ENCODE data around the gene ADGRG7.
A peak's percentile ranks its signal among the peaks of the same experiment; 100 is the strongest.

The ADGRG7 gene

DNA sequence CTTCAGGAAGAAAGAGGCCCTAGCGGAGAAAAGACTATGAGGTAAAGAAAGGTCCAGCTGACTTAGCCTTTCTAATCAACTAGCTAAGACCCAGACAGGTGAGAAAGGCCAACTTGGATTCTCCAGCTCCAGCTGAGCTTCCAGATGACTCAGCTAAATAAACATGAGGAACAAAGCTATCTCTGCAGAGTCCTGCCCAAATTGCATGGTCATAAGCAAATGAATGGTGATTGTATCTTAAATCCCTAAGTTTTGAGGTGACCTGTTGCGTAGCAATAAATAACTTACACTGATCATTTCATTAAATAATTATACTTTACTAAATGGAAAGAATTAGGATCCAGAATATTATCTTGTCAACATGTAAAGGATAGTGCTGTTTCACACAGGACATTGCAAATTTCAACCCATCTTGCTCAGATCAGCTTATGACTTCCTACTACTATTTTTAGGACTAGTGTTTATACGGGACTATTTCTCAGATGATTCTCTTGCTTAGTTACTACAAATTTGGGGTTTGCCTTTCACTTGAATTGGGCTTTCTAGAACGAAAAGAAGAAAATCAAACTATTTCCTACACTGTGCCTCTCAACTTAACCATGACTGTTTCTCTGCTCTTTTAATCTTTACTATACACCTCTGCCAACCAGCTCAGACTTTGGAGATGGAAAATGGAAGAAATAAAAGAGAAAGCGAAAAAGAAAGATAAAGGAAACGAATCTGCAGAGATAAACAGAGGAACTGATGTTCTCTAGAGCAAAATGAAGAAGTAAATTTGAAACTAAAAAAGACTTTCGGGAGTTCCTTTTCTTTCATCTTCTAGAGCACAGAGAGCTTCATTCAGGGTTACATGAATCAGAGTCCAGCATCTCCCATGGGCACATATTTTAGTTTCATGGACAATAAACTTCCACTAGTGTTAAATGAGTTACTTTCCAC is 6.6 kb upstream of the ADGRG7 start:
- no peak for DNase-seq

DNA sequence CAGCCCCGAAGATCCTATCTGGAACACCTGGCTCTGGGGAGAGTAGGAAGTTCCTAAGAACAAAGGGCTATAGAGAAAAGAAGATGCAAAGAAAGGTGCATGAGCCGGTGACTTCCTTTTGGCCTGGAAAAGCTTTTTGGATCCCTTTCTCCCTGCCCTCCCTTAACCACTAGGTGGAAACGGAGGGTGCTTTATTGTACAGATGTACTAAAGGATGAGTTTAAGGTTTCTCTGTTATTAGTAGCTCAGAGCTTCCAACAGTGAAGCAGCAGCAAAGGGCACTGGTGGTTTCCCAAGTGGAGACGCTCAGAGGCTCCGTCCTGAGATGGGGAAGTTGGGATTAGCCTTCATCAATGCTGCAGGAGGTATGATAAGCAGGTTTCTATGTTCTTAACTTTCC is 5.9 kb upstream of the ADGRG7 start:
- DNase-seq = no peak

DNA sequence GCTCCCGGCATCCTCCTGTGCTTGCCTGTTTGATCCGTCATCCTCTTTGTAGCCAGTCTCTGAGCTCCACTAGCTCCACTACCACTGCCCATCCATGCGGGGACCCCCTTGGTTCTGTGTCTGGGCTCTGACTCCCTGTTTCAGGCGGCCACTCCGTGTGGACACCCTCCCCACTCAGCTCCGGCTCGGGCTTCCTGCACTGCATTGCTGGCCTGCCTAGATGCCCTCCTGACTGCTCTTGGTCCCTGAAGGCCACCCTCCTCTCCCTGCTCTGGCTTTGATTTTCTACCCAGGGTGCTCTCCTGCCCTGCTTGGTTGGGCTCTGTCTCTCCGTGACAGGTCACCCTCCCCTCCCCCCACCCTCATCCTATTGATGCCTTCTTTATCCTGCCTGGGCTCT is 4.0 kb upstream of the ADGRG7 start:
- no peak for DNase-seq

DNA sequence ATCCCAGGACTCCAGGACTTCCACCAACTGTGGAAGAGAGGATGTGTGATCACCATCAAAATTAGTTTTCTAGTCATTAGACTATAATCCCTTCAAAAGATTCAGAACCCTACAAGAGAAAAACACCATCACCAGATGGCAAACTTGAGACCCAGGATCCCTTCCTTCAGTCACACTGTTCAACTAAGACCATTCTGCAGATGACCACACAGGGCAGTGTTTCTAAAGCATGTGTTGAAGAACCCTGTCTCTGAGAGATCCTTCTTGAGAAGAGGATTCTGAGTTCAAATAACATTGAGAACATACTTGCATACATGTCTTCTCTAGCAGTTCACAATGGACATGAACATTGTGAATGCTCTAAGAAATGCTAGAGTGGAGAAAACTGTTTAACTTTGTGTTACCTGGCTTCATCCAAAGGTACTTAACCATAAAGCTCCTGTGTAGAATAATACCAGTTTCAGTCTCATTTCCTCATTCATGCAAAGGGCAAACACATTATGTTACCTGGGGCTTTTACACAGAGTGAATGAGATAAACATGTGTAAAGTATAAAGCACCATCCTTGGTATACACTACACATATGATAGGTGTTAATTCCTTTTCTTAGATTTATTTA is 2.4 kb upstream of the ADGRG7 start:
- no peak for DNase-seq

DNA sequence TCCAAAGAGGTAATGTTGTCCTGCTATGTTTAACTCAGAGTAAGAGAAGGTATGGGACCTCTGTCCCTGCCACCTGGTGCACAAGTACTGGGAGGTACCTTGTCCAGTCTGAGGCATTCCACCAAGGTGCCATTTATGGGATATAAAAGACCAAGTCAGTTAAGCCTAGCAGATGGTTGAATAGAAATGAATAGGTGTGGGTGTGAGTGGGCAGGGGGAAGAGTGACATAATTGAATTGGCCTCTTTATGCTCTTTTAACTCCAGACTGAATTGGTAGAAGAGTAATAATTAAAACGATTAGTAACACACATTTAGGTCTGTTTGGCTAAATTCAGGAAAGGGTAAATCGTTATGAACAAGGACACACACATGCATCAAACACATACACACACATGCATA is 562 bp downstream of the ADGRG7 start:
- no peak for DNase-seq

DNA sequence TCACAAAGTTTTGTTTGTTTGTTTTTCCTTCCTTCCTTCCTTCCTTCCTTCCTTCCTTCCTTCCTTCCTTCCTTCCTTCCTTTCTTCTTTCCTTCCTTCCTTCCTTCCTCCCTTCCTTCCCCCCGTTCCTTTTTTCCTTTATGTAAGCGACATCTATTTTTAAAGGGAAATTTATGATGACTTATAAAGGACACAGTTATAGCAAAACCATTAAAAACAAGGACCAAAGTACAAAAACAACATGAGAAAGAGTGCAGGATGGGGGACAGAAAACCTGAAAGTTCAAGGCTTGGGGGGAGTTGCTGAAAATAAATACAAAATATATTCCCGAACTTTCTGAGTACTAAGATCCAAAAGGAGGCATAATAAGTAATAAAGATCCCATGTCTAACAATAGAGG is 1.8 kb downstream of the ADGRG7 start:
- DNase-seq = no peak

DNA sequence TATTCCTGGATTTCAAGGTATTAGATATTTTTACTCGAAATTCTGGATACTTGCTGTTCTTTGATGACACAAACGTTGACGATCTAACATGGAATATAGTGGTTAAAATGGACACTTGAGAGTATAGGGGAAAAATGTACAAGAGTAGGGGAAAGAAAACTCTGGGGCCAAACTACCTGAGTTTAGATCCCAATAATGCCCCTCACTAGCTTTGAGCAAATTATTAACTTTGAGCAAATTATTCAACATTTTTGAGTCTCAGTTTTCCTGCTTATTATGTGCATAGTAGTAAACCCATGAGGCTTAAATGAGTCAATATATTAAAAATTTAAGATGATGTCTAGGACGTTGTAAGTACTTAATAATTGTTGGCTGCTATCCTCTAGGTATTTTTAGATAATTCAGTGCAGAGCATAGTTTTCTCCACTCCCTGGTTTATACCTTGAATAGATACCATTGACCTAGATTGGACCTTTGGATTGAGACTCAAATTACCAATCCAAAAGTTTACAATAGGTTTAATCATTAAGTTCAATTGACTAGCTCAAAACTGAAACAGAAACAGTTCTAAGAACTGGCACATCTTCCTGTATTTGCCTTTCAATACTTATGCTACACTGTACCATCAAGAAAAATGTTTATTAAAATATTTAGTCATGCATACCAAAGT is 4.5 kb downstream of the ADGRG7 start:
- DNase-seq = no peak

DNA sequence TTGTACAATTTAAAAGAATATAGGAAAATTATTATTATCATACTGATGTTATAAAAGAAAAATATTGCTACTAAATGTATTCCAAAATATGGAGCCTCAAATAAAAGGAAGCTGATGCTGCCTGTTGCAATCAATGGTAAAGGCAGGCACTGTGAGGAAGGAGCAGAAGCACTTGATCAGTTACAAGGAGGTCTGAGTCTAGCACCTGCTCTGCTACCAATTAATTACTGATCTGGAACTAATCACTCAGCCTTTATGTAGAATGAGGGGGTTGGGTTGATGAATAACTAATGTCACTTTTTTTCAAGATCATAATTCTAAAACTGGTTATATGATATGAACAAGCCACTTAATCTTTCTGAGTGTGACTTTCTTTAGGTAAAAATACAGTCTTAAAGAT is 5.5 kb downstream of the ADGRG7 start:
- no peak for DNase-seq

DNA sequence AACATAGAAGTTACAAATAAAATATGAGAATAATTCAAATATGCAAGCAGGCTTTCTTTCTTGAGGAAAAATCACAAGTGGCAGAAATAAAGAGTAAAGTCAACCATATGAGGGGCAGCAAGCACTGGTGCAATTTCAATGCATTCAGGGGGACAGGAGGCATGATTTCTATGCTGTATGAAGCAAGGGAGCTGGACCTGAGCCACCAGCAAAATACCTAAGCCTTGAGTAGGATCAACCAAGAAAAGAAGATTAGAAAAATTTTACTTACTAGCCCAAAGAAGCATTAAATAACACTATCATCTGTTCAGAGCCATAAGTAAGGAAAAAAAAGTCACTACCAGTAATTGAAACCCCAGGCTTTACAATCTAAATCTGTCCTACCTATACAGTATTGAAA is 6.3 kb downstream of the ADGRG7 start:
- DNase-seq = no peak

DNA sequence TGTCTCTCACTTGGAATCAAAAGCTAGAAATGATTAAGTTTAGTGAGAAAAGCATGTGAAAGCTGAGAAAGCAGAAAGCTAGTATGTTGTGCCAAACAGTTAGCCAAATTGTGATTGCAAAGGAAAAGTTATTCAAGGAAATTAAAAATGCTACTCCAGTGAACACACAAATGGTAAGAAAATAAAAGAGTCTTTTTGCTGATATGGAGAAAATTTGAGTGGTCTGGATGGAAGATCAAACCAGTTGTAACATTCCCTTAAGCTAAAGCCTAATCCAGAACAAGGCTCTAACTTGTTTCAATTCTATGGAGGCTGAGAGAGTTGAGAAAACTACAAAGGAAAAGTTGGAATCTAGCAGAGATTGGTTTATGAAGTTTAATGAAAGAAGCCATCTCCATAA is 11.8 kb downstream of the ADGRG7 start:
- DNase-seq = no peak

DNA sequence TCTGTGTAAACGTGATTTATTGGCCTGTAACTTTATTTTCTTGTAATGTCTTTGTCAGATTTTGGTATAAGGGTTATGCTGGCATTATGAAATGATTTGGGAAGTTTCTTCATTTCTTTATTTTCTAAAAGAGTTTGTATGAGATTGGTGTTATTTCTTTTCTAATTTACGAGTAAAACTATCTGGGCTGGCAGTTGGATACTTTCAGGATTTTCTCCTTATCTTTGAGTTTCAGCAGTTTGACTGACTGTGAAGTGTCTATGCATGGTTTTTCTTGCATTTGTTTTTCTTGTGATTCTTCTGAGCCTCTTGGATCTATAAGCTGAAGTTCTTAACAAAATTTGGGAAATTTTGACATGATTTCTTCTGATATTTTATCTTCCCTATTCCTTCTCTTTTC is 18.1 kb downstream of the ADGRG7 start:
- no peak for DNase-seq

DNA sequence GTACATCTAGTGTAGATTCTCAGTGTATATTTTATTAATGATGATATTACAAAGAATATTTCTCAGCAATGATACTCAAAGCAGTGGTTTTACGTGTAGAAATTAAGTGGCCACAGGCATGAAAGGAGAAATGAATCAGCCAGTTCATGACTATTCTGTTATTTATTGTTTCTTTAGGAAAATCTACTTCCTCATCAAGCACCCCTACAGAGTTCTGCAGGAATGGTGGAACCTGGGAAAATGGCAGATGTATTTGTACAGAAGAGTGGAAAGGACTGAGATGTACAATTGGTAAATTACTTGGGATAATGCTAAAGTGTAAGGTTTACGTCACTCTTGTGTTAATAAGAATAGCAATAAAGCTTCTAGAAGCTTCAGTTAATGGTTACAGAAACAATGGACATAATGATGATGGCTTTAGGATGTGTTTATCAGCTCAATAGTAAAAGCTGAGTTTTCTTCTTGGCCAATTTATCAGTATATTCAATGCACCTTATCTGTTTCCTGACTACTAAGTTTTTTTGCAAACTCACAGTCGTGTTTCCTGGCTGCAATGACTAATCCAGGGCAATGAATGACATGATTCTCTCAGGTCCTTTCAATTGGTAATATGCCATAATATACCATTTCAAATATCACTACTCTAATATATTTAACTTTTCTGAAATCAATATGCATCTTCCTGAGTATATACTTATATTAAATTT is 20.2 kb downstream of the ADGRG7 start:
- no peak for DNase-seq

DNA sequence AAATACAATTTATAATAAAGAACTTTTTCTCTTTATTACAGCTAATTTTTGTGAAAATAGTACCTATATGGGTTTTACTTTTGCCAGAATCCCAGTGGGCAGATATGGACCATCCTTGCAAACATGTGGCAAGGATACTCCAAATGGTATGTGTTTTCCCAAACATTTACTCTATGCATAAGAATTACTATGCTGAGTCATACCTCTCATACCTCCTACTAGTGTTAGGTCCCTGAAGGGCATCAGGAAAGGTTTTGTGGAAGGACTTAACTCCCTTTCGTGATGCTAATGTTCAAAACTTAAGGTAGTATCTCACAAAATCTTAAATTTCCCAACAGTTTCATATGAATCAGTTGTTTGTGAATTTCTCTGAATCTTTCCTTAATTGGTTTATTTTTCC is 21.3 kb downstream of the ADGRG7 start:
- no peak for DNase-seq

DNA sequence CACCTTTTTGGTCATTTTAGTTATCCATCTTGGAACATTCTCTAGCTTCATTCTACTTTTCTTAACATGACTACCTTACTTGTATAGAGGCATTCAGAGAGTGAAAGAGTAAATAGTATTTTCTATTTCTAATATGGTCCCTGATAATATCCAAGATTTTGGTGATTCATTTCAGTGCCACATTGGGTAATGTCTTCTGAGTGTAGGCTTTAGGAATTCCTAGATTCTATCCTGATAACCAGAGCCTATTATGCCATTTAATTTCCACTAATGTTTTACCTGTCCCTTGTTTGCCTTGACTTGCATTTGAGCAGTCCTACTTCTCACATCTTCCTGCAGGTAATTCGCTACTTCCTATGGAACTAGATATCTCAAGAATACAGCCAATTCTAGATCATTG is 21.8 kb downstream of the ADGRG7 start:
- DNase-seq = no peak

DNA sequence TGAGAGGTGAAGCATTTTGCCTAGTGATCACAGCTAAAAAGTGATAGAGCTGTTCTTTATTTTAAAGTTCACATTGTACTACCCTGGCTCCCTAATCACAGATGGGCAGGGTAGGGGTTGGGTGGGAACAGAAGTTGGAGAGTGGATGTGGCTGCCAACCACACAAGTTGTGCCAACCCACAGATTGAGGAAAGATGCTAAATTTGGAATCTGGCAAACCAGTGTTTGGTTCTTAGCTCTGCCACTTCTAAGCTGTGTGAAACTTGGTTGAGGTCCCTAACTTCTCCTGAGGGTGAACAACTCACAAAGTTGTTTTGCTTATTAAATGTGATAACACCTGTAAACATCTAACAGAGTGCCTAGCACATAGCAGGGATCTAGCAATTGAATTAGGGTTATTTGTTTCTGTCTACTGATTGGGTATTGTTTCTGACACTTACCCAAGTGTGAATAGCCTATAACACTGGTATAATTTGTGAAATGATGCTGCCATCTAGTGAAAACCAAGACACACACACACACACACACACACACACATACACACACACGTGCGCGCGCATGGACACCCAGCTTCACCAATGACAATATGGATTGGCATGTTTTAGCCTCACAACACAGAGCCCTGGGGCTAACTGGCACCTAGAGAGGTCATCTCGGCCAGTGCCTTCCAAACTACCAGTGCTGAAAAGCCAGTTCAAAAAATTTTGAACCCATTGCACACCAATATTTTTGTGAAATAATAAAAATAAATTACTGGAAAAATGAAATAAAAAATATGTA is 25.3 kb downstream of the ADGRG7 start:
- DNase-seq = peak; percentile 39

DNA sequence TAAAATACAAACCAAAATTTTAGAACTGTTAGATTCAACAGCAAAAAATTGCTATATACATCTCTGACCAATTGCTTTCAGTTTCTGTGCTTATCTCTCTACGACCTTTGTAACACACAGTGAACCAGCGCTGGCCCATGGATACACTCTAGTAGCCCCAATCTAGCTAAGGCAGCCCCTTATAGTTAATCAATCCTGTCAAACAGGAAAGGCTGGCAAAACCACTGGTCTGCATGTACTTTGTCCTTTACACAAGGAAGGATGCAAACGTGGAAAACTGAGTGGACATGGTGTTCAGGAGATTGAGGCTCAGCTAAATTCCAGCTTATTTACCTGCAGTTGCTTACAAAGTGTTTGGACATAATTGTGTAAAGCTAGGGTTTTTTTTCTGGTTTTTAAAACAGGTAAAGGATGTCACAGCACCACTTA is 25.9 kb downstream of the ADGRG7 start:
- no peak for DNase-seq

DNA sequence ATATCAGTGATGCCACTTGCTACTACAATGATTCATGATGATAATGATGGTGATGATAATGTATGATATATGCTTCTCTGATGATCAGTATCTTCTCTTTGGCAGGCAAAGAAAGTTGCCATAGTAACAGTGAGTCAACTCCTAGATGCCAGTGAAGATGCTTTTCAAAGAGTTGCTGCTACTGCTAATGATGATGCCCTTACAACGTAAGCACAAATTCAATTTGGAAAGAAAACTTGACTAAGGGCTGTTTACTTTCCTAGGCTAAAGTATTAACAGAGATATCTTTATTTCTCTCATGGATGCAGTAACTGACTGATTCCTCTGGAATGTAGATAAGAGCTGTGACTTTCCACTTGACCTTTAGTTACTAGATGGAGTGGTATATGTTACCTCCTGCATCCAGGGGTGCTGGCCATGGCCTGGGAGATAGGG is 27.8 kb downstream of the ADGRG7 start:
- no peak for DNase-seq

DNA sequence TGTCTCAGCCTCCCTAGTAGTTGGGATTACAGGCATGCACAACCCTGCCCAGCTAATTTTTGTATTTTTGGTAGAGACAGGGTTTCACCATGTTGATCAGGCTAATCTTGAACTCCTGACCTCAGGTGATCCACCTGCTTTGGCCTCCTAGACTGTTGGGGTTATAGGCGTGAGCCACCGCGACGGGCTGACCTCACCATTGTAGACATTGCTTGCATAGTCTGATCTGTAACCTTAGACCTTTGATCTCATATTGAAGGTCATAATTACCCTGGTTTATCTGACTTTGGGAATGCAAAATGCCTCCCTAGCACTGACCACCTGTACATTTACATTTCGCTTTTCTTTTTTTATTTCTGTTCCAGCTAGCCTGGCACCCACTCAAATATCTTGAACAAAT is 31.2 kb downstream of the ADGRG7 start:
- no peak for DNase-seq

DNA sequence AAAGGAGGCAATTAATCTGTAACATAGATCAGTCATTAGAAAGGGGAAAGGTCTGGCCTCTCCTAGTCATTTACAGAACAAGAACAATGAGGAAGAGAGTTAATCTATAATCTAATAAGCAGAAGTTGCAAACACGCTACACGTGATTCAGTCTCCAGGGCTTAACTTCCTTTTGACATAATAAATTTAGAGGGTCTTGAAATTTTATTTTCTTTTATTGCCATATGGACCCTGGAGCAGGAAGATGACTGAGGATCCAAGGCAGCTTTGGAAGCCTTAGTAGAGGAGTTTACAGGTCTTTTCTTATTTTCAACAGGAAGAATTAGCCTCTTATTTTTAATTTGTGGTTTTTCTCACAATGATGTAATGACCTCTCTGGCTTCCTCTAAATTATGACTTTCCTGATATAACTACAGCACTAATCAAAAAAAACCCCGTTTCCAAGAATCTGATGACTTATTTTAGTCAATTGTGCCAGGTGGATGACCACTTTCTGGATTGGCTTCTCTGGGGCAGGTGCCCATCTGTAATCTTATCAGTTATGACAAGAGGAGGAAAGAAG is 32.2 kb downstream of the ADGRG7 start:
- DNase-seq = no peak

DNA sequence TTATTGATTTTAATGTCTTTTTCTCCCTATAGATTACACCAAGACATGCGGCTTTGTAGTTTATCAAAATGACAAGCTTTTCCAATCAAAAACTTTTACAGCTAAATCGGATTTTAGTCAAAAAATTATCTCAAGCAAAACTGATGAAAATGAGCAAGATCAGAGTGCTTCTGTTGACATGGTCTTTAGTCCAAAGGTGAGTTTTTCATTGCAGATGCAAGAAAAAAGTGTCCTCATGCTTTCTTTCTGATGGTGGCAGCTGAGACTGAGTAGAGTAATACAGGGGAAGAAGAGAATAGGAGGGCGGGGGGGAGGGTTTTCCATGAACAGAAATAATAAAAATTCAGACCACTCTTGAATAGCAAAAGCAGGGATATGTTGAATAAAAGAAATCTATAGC is 36.5 kb downstream of the ADGRG7 start:
- DNase-seq = no peak

DNA sequence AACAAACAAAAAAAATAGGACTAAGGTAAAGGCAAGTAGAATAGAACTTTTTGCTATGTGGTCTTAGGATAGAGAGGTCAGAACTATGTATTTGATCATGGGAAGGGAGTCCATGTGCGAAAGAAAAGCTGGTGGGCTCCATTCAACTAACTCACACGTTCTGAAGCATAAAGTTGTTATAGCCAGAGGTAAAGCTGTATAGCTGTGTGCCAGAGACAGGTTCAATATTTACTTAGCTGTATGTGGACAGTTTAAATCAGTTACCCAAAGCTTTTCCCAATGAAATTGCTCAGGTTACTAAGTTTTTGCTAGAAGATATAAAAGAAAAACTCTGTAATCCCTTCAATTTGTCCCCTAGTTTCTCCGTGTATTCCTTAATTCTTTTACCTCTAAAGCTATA is 37.8 kb downstream of the ADGRG7 start:
- no peak for DNase-seq

DNA sequence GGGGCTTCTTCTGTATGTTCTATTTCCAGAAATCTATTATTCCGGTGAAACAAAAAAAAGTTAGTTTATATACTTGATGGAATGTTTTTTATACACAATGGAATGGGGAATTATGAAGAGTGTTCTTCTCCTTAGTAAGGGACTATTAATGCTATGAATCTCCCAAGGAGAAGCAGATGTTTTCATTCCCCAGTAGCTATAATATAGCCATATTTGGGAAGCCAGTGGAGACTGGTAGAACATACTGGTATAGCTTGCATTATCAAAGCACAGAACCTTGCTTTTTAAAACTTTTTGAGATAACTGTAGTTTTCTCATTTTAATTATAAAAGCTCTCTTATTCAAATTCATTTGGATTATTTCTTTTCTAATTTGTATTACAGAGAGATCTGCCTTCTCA is 38.3 kb downstream of the ADGRG7 start:
- no peak for DNase-seq
